HFF-Myc (cell line): ENCODE results near the gene CCS.
A peak's percentile ranks its signal among the peaks of the same experiment; 100 is the strongest.
"Not testable (repeated sequence)": the region's sequence is repeated elsewhere in the genome, so short reads cannot be mapped to it uniquely, and the experiment has no call there.

Source experiments
- DNase-seq: peaks from one replicate; pipeline ENCODE4 v3.0.0-alpha.2; 2011; ENCODE audit warnings: low read depth; ENCODE audit errors: extremely low read depth
- H3K4me3 ChIP-seq: replicated peaks from 2 replicates; pipeline ENCODE4 v1.5.1; 2011; ENCODE audit warnings: low read depth, mild to moderate bottlenecking, control low read depth, low read length
- TF ChIP-seq, protein P1 (sequence below): IDR thresholded peaks from 2 replicates; pipeline ENCODE4 v1.5.1; 2012; ENCODE audit warnings: mild to moderate bottlenecking, low read depth, low read length, control low read depth; ENCODE audit errors: missing control alignments

The CCS gene

DNA sequence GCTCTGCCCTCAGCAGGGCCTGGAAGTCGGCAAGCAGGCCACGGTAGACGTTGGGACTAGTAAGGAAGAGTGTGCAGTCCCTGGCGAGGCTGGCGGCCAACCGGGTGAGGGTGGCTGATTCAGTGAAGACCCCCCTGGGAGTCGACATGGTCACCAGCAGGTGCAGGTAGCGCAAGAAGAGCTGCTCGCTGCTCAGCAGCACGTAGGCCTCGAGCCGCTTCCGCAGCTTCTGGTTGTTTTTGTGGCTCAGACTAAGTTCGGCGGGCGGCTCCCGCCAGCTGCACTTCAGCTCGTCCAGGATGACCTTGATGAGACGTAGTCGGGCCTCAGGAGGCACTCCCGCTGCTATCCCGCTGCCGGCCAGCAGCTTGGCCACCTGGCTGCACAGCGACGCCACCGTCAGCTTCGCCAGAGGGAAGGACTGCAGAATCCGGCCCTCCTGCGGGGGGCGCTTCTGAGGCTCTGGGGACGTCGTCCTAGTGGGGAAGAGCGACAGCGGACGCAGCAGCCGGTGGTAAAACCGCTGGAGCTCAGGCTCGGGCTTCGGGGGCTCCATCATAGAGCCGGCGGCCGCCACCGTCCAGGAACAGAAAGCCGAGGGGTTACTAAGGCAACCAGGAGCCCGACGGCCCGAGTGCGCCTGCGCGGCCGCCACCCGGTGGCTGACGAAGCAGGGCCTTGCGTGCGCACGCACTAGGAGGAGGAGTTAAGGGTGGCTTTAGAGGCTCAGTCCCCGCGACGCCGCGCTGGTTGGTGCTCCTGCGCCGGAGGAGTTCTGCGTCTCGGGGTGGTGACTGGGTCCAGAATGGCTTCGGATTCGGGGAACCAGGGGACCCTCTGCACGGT is at the start of gene CCS, which contains the start of gene CCDC87:
CCS (plus strand) TSS at position 729 of the 846 bp plus-strand sequence; CDS start at position 806, 77 bp downstream.
CCDC87 (minus strand) TSS at position 607 of the 846 bp plus-strand sequence; CDS start at position 559, 48 bp downstream.
- H3K4me3 ChIP-seq = peak within 1 kb of the TSS; percentile 59
- TF ChIP-seq, protein P1, sequence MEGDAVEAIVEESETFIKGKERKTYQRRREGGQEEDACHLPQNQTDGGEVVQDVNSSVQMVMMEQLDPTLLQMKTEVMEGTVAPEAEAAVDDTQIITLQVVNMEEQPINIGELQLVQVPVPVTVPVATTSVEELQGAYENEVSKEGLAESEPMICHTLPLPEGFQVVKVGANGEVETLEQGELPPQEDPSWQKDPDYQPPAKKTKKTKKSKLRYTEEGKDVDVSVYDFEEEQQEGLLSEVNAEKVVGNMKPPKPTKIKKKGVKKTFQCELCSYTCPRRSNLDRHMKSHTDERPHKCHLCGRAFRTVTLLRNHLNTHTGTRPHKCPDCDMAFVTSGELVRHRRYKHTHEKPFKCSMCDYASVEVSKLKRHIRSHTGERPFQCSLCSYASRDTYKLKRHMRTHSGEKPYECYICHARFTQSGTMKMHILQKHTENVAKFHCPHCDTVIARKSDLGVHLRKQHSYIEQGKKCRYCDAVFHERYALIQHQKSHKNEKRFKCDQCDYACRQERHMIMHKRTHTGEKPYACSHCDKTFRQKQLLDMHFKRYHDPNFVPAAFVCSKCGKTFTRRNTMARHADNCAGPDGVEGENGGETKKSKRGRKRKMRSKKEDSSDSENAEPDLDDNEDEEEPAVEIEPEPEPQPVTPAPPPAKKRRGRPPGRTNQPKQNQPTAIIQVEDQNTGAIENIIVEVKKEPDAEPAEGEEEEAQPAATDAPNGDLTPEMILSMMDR = peak; percentile 62
- peak; percentile 70 for DNase-seq

DNA sequence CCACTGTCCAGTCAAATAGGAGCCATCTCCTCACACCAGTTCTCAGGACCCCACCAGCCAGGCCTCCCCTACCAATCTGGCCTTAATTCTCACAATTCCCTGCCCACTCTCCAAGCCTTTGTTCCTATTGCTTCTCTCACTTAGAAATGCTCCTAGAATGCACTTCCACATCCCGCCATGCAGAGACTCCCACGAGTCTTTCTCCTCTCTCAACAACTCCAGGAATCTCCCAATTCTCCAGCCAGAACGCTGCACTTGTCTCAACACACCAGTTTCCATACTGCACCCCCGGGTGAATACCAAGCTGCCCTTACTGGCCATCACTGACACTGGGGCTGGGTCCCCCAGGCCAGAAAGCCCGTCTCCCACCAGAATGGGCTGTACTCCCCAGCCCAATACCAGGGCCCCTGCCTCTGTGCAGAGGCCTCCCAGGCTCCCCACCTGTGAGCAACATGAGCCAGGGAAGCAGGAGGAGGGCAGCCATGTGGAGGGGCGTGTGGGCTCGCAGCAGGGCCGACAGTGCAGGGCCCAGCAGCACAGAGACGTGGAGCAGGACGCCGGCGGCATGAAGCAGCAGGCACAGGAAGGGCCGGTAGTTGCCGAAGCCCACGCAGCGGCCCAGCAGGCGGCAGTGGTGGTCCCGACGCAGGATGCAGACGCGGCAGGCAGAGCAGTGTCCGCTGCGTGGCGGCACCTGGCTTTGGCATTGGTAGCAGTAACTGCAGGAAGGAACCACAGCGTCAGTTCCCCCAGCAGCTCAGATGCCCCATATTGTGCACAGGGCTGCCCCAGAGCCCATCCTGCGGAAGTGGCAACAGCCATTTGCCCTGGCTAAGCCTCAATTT is 49.5 kb upstream of the CCS start:
- H3K4me3 ChIP-seq = no peak overlapping the region
- peak; percentile 27 for DNase-seq
- TF ChIP-seq, protein P1 = peak; percentile 67

- peak overlapping the region; percentile 48 for H3K4me3 ChIP-seq
- not testable (repeated sequence) for DNase-seq
Measured at GRCh38 chr11:66544952-66545351, 48.0 kb upstream of the CCS start.

DNA sequence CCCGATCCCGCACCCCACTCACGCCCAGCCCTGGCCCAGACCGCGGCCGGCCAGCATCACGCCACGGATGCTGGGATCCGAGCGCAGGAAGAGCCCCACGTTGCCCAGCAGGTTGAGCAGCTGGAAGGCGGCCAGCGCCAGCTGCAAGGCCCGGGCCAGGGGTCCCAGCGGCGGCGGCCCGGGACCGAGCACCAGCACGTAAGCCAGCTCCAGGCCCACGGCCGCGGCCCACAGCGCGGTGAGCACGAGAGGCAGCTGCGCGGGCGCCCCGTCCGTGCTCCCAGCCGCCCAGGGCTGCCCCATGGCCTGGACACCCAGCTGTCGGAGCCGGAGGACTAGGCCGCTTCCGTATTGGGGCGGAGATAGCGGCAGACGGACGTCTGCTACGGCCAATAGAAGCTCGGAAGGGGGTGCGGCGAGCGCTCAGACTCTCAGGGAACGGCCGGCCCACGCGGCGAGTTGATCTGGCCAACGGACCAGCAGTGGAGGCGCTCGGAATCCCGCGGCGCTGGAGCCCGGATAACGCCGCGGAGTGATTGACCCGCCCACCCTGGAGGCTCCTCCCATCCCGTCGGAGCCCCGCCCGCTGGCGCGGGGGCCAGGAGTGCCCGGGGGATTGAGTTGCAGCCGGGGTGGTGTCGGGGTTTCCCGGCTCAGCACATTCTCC is 47.2 kb upstream of the CCS start, which contains the start of gene ZDHHC24:
ZDHHC24 (minus strand) TSS at position 348 of the 667 bp plus-strand sequence; CDS start at position 303, 45 bp downstream.
- TF ChIP-seq, protein P1 = no peak
- H3K4me3 ChIP-seq = peak within 1 kb of the TSS; percentile 48
- DNase-seq = peak; percentile 86

DNA sequence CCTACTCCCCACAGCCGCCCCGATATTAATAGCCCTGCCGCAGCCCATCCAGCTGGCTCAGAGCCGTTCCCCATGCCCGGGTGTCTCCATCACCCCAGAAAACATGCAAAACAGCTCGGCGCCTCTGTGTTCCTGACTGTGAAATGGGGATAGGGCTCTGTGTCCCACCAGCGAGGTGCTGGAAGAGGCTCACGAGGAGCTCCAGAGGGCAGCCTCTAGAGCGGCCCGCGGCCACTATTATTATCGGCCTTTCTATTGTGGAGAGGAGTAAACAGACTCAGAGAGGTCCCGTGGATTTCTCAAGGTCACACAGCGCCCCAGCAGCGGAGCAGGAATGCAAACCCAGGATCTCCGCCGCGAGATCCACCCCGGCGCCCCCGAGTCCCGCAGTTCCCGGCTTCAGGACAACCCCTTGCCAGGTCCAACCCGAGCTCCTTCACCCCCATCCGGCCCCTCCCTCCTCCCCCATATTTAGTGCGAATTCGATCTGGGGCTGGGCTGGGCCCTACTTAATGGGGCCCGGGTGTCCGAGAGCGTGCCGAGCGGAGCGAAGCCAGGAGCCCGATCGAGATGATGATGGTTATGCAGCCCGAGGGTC is 46.5 kb upstream of the CCS start, which contains the start of gene ACTN3:
ACTN3 (plus strand) TSS at position 536 of the 598 bp plus-strand sequence; CDS start at position 571, 35 bp downstream.
- DNase-seq = peak; percentile 7

DNA sequence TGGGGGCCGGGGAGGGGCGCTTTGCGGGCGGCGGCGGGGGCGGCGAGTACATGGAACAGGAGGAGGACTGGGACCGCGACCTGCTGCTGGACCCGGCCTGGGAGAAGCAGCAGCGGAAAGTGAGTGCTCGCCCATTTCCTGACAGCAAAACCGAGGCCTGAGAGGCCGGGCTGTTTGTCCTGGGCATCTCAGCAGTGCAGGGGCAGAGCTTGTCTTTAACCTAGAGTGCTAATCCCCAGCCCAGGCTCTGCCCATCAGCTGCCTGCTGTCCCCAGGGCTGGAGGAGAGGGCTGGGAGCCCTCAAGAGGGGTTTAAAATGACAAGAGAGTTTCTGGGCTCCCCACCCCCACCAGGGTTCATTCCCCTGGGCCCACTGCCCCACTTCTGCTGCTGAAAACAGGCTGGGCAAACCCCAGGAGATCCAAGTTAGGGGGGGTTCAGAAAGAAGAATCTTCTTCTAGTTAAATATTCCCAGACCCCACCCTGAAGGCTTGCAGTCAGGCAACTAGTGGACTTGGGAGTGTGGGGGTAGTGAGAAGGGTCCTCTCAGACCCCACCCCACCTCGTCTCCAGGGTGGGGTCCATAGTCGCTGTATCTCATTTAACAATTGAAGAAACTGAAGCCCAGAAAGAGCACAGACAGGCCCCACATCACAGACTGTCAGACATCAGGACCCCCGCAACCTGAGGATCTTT is 45.9 kb upstream of the CCS start:
- DNase-seq = no peak
- TF ChIP-seq, protein P1 = no peak
- peak overlapping the region; percentile 48; the same call in 1 of the 2 replicates for H3K4me3 ChIP-seq

More for the DNA sequence above, 46.5 kb upstream of the CCS start, which contains the start of gene ACTN3:
- TF ChIP-seq, protein P1 = no peak
- peak within 1 kb of the TSS; percentile 48 for H3K4me3 ChIP-seq
